ENCODE measurements around the gene MAP1A.

MAP1A gene

GRCh38 chr15:43517354-43518196, at the start of gene MAP1A:
Gene MAP1A (plus strand): TSS chr15:43517608. CDS start chr15:43521474, 3,866 bp downstream.
- H3K36me3 ChIP-seq (replicated peaks) = peaks cover 9% of the 10 kb centered on the region
- H3K27me3 ChIP-seq (ENCODE audit: low read depth) = no peaks in the 10 kb centered on the region
- H3K4me1 ChIP-seq = peaks cover 19% of the 10 kb centered on the region
- DNase-seq (ENCODE audit: low spot score in 2 of 2) = peak; percentile 43 to 80
- peak within 1 kb of the TSS; percentile 40 for H3K4me3 ChIP-seq
- in situ Hi-C loops (cut with MboI; ENCODE audit: low sequenced_read_pairs) = no loop called here
- H3K9me3 ChIP-seq = no peaks in the 10 kb centered on the region

GRCh38 chr15:43469867-43470266, 47.5 kb upstream of the MAP1A start:
- Histone ChIP-seq H3K27me3 (ENCODE audit: low read depth) (no peaks in the 10 kb centered on the region), H3K4me1 (no peaks in the 10 kb centered on the region), H3K4me3 (no peak overlapping the region), H3K9me3 (no peaks in the 10 kb centered on the region), H3K36me3 (replicated peaks) (peaks cover 31% of the 10 kb centered on the region)
- in situ Hi-C loops (cut with MboI; ENCODE audit: low sequenced_read_pairs) = no loop called here
- no peak for DNase-seq (ENCODE audit: low spot score in 2 of 2)

- no peak for DNase-seq (ENCODE audit: low spot score in 2 of 2)
- no peaks in the 10 kb centered on the region for H3K4me1 ChIP-seq
- no peaks in the 10 kb centered on the region for H3K27me3 ChIP-seq (ENCODE audit: low read depth)
- in situ Hi-C loops (cut with MboI; ENCODE audit: low sequenced_read_pairs) = no loop called here
- H3K9me3 ChIP-seq = no peaks in the 10 kb centered on the region
- H3K4me3 ChIP-seq = no peak overlapping the region
- peaks cover 44% of the 10 kb centered on the region for H3K36me3 ChIP-seq (replicated peaks)
These were observed 45.4 kb upstream of the MAP1A start for GRCh38 chr15:43471975-43472374.

DNA sequence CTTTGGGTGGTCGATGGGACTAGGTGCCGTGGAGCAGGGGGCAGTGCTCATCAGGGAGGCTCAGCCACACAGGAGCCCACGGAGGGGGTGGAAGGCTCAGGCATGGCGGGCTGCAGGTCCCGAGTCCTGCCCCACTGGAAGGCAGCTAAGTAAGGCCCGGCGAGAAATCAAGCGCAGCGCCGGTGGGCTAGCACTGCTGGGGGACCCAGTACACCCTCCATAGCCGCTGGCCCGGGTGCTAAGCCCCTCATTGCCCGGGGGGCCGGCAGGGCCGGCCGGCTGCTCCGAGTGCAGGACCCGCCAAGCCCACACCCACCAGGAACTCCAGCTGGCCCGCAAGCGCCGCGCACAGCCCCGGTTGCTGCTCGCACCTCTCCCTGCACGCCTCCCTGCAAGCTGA, 43.5 kb upstream of the MAP1A start:
- in situ Hi-C loops (cut with MboI; ENCODE audit: low sequenced_read_pairs) = no loop called here
- H3K36me3 ChIP-seq (replicated peaks) = peaks cover 58% of the 10 kb centered on the region

DNA sequence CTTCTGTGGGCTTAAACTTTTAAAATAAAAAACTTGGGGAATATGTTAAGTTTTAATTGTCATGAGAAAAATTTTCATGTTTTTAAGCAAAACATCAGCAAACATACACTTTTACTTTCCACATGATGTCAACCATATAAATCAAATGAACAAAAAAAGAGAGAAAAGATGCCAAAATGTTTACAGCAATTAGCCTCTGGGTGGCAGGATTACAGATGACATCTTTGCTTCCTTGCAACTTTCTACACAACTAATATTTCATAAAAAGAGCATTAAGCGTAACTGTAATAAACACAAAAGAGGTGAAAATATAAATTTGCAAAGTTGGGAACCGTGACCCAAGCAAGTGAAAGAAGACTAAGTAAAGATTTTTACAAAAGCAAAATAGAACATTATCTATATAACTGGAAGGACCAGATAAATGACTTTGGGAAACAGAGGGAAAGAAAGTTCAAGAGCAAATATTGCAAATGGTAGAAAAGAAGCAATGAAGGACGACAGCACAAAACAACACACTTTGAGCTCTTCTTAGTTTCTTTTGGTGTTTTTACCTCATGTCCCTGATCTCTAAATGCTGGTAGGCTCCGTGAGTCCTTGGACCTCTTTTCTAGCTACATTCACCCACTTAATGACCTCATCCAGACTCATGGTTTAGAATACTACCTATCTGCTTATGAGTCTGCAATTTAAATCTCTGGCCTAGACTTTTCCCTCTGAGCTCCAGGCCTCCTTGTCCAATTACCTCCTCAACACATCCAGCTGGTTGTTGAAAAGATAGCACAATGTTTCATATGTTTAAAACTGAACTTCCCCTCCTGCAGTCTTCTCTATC, 33.9 kb upstream of the MAP1A start:
- Histone ChIP-seq H3K27me3 (ENCODE audit: low read depth) (no peaks in the 10 kb centered on the region), H3K4me3 (no peak overlapping the region), H3K4me1 (no peaks in the 10 kb centered on the region; the same call in 1 of the 2 replicates), H3K36me3 (replicated peaks) (peaks cover 48% of the 10 kb centered on the region), H3K9me3 (no peaks in the 10 kb centered on the region)
- in situ Hi-C loops (cut with MboI; ENCODE audit: low sequenced_read_pairs) = no loop called here
- DNase-seq (ENCODE audit: low spot score in 2 of 2) = peak in 1 of 2 experiments; percentile 23

More for the DNA sequence above, 43.5 kb upstream of the MAP1A start:
- no peak for DNase-seq (ENCODE audit: low spot score in 2 of 2)
- H3K4me3 ChIP-seq = no peak overlapping the region
- H3K4me1 ChIP-seq = no peaks in the 10 kb centered on the region
- H3K9me3 ChIP-seq = no peaks in the 10 kb centered on the region
- H3K27me3 ChIP-seq (ENCODE audit: low read depth) = no peaks in the 10 kb centered on the region

GRCh38 chr15:43484455-43484854, 33.0 kb upstream of the MAP1A start:
- Histone ChIP-seq H3K4me1 (no peaks in the 10 kb centered on the region; the same call in 1 of the 2 replicates), H3K36me3 (replicated peaks) (peaks cover 48% of the 10 kb centered on the region), H3K4me3 (no peak overlapping the region), H3K27me3 (ENCODE audit: low read depth) (no peaks in the 10 kb centered on the region), H3K9me3 (no peaks in the 10 kb centered on the region)
- DNase-seq (ENCODE audit: low spot score in 2 of 2) = no peak
- in situ Hi-C loops (cut with MboI; ENCODE audit: low sequenced_read_pairs) = no loop called here

GRCh38 chr15:43487271-43487895, 30.0 kb upstream of the MAP1A start:
- Histone ChIP-seq H3K4me1 (no peaks in the 10 kb centered on the region; the same call in 1 of the 2 replicates), H3K36me3 (replicated peaks) (peaks cover 48% of the 10 kb centered on the region)

DNA sequence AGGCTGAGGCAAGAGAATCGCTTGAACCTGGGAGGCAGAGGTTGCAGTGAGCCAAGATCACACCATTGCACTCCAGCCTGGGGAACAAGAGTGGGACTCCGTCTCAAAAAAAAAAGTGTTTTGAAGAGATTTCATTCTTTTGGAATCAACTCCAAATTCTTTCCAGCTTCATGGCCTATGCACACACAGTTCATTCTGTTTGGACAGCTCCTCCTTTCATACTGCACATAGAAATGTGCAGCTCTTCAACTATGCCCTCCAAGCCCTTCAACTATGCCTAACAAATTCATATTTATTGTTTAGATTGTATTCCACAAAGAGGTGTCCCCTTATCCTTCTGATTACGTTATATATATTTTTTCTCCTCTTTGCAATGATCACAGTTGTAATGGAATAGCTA, 28.6 kb upstream of the MAP1A start:
- no peak for DNase-seq (ENCODE audit: low spot score in 2 of 2)
- no peak overlapping the region for H3K4me3 ChIP-seq
- in situ Hi-C loops (cut with MboI; ENCODE audit: low sequenced_read_pairs) = no loop called here
- peaks cover 41% of the 10 kb centered on the region for H3K36me3 ChIP-seq (replicated peaks)
- H3K9me3 ChIP-seq = no peaks in the 10 kb centered on the region
- peaks cover 5% of the 10 kb centered on the region for H3K4me1 ChIP-seq
- H3K27me3 ChIP-seq (ENCODE audit: low read depth) = no peaks in the 10 kb centered on the region

More at GRCh38 chr15:43487271-43487895, 30.0 kb upstream of the MAP1A start:
- in situ Hi-C loops (cut with MboI; ENCODE audit: low sequenced_read_pairs) = no loop called here
- H3K4me3 ChIP-seq = no peak overlapping the region
- H3K27me3 ChIP-seq (ENCODE audit: low read depth) = no peaks in the 10 kb centered on the region
- H3K9me3 ChIP-seq = no peaks in the 10 kb centered on the region
- DNase-seq (ENCODE audit: low spot score in 2 of 2) = no peak

DNA sequence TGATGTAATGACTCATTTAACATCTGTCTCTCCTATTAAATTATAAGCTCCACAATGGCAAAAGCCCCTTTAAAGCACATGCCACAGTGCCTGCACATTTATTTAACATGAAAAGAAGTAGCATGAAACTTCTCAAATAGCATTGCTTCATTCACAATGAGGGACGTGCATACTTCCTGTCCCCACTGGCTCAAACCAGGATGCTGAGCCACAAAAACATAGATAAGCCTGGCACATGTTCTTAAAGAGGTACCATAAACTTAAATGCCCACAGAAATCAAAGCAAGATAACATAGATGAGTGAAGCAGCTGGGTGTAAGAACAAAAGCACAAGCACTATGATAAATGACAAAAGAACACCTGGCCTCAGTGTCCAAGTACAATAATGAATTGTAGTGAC, 28.2 kb upstream of the MAP1A start:
- in situ Hi-C loops (cut with MboI; ENCODE audit: low sequenced_read_pairs) = no loop called here
- H3K36me3 ChIP-seq (replicated peaks) = peaks cover 37% of the 10 kb centered on the region

GRCh38 chr15:43492266-43492665, 25.1 kb upstream of the MAP1A start:
- H3K4me1 ChIP-seq = peaks cover 5% of the 10 kb centered on the region
- no peak for DNase-seq (ENCODE audit: low spot score in 2 of 2)
- no peaks in the 10 kb centered on the region for H3K27me3 ChIP-seq (ENCODE audit: low read depth)
- H3K36me3 ChIP-seq (replicated peaks) = peaks cover 30% of the 10 kb centered on the region; the same call in 1 of the 2 replicates
- H3K4me3 ChIP-seq = peak overlapping the region; percentile 77
- in situ Hi-C loops (cut with MboI; ENCODE audit: low sequenced_read_pairs) = no loop called here
- no peaks in the 10 kb centered on the region for H3K9me3 ChIP-seq

More for the DNA sequence above, 28.2 kb upstream of the MAP1A start:
- Histone ChIP-seq H3K9me3 (no peaks in the 10 kb centered on the region), H3K4me1 (peaks cover 5% of the 10 kb centered on the region), H3K4me3 (no peak overlapping the region), H3K27me3 (ENCODE audit: low read depth) (no peaks in the 10 kb centered on the region)
- DNase-seq (ENCODE audit: low spot score in 2 of 2) = no peak

DNA sequence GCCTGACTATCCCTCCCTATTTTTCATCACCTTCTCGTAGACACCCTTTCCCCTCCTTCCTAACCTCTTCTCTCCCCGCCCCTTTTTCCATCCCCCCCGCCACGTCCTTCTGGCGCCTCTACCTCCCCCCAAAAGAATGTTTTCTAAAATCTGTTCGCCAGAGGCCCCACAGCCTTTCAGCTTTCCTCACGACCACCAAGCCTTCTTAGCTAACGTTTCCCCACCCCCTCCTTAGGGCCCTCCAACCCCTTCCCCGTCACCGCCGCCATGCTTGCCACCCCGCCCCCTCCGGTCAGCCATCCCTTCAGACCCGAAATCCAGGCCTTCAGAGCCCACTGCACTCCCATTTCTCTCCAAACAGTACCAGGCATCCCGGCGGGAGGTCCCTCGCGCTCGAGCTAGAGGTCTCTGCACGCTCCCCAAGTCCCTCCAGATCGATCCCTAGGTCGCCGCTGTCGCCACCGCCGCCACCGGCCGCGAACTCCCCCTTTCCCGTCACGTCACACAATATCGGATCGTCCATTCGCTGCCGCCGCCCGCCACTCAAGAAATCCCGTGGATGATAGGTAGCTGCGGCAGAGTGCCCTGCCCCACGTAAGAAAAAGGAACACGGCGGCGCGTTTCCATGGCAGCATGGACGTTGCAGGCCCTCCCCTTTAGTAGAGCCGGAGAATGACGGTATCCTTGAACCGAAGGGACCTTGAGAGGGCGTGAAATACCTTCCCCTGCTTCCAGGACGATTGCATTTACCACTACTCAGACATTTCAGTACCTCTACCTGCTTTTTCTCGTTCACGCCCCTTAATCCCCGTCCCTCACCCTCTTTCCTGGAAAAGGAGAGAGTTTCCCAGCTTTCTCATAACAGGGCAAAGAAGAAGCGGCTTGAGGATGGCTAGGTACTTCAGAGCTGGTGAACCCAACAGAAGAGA, 24.5 kb upstream of the MAP1A start, which contains the start of gene TP53BP1:
Gene TP53BP1 (minus strand): TSS at position 484 of the 929 bp plus-strand sequence. CDS start 113 bp downstream, at position 371.
- peak; percentile 94 to 97 for DNase-seq (ENCODE audit: low spot score in 2 of 2)
- H3K9me3 ChIP-seq = no peaks in the 10 kb centered on the region
- peaks cover 5% of the 10 kb centered on the region for H3K4me1 ChIP-seq
- in situ Hi-C loops (cut with MboI; ENCODE audit: low sequenced_read_pairs) = no loop called here
- peaks cover 27% of the 10 kb centered on the region; the same call in 1 of the 2 replicates for H3K36me3 ChIP-seq (replicated peaks)
- no peaks in the 10 kb centered on the region for H3K27me3 ChIP-seq (ENCODE audit: low read depth)
- peak within 1 kb of the TSS; percentile 77 for H3K4me3 ChIP-seq

GRCh38 chr15:43493703-43494472, 23.5 kb upstream of the MAP1A start:
- H3K36me3 ChIP-seq (replicated peaks) = peaks cover 19% of the 10 kb centered on the region; the same call in 1 of the 2 replicates
- H3K4me1 ChIP-seq = peaks cover 5% of the 10 kb centered on the region
- DNase-seq (ENCODE audit: low spot score in 2 of 2) = no peak
- H3K4me3 ChIP-seq = peak overlapping the region; percentile 77
- H3K27me3 ChIP-seq (ENCODE audit: low read depth) = no peaks in the 10 kb centered on the region
- no peaks in the 10 kb centered on the region for H3K9me3 ChIP-seq
- in situ Hi-C loops (cut with MboI; ENCODE audit: low sequenced_read_pairs) = no loop called here
